ENCODE results near the gene HS3ST1. TPM values are rescaled to one million over a fixed set of nuclear protein-coding genes. Genes with fewer than 3 reads are reported as not detected.
"Not testable (repeated sequence)": the region's sequence is repeated elsewhere in the genome, so short reads cannot be mapped to it uniquely, and the experiment has no call there.

The HS3ST1 gene
- total RNA-seq, 1 donor from 2014 or later: 3.4 TPM

DNA sequence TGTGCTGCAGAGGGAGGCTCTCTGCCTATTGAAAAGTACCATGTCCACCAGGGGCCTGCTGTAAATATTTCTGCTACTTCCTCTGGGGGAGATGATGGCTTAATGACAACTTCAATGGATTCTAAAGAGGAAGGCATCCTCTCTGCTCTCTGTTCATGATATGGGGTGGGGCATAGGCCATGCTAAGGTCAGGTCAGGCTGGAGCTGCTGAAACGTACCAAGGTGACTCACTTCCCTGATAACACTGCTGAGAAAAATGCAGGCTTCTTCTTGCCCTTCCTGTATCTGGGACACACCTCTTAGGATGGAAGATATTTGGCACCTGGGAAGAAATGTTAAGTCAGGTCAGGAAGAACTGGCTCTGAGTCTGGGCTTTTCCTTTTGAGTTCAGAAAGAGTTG lies 31.5 kb downstream of the HS3ST1 start:
- TF ChIP-seq, protein P1, sequence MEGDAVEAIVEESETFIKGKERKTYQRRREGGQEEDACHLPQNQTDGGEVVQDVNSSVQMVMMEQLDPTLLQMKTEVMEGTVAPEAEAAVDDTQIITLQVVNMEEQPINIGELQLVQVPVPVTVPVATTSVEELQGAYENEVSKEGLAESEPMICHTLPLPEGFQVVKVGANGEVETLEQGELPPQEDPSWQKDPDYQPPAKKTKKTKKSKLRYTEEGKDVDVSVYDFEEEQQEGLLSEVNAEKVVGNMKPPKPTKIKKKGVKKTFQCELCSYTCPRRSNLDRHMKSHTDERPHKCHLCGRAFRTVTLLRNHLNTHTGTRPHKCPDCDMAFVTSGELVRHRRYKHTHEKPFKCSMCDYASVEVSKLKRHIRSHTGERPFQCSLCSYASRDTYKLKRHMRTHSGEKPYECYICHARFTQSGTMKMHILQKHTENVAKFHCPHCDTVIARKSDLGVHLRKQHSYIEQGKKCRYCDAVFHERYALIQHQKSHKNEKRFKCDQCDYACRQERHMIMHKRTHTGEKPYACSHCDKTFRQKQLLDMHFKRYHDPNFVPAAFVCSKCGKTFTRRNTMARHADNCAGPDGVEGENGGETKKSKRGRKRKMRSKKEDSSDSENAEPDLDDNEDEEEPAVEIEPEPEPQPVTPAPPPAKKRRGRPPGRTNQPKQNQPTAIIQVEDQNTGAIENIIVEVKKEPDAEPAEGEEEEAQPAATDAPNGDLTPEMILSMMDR (IDR thresholded peaks at IDR 0.05; ENCODE audit: unreplicated experiment): no peak
- Mint-ChIP-seq H3K36me3 (peaks cover 9% of the 10 kb centered on the region), H3K4me3 (no peak overlapping the region), H3K27ac (no peak overlapping the region), H3K27me3 (ENCODE audit: low read depth) (no peaks in the 10 kb centered on the region), H3K4me1 (no peaks in the 10 kb centered on the region), H3K9me3 (no peaks in the 10 kb centered on the region)
- no peak for DNase-seq (ENCODE audit: low spot score in 2 of 2, unreplicated experiment in 2 of 2)

DNA sequence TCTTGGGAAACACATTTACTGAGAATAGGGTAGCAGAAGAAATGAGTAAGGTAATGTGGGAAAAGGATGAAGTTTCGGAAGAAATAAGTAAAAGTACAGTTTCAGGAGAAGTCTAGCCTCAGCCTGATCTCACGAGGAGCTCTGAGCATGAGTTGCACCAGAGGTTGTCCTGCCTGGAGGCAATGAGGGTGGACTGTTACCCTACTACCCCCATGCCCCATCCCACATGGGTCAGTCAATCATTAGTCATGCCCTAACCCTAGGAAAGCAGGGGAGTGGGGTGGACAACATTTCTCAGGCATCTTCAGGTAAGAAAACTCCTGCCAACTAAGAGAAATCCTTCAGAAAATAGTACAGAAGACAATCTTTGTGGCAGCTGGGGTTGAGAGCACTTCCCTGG lies 35.1 kb downstream of the HS3ST1 start:
- Mint-ChIP-seq H3K36me3 (peaks cover 3% of the 10 kb centered on the region), H3K9me3 (no peaks in the 10 kb centered on the region), H3K27ac (no peak overlapping the region), H3K4me3 (no peak overlapping the region), H3K27me3 (ENCODE audit: low read depth) (no peaks in the 10 kb centered on the region), H3K4me1 (peaks cover 10% of the 10 kb centered on the region)
- no peak for DNase-seq (ENCODE audit: low spot score in 2 of 2, unreplicated experiment in 2 of 2)
- TF ChIP-seq, protein P1 (IDR thresholded peaks at IDR 0.05; ENCODE audit: unreplicated experiment): no peak

DNA sequence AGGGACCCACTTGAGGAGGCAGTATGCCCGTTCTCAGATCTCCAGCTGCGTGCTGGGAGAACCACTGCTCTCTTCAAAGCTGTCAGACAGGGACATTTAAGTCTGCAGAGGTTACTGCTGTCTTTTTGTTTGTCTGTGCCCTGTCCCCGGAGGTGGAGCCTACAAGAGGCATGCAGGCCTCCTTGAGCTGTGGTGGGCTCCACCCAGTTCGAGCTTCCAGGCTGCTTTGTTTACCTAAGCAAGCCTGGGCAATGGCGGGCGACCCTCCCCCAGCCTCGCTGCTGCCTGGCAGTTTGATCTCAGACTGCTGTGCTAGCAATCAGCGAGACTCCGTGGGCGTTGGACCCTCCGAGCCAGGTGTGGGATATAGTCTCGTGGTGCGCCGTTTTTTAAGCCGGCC lies 44.6 kb downstream of the HS3ST1 start:
- DNase-seq (ENCODE audit: low spot score in 2 of 2, unreplicated experiment in 2 of 2); H3K36me3 Mint-ChIP-seq; H3K4me3 Mint-ChIP-seq: not testable (repeated sequence)

DNA sequence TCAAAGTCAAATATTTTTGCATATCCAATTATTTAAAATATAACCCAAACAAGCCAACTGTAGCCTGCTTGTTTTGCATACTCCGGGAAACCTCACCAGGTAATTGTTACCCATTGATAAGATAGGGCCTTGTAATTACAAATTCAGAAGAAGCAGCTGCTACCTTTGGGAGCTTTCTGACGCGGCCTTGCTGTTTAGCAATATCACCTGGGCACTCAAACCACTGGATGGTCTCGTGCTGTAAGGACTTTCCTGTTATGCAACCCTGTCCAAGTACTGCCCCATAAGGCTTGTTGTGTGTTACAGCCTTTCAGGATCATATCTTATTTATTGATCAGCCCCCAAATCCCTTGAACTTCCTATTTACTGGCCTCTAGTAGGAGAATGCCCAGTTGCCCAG lies 52.1 kb downstream of the HS3ST1 start:
- no peaks in the 10 kb centered on the region for H3K27me3 Mint-ChIP-seq (ENCODE audit: low read depth)
- no peak overlapping the region for H3K4me3 Mint-ChIP-seq
- H3K4me1 Mint-ChIP-seq: no peaks in the 10 kb centered on the region
- peaks cover 2% of the 10 kb centered on the region for H3K36me3 Mint-ChIP-seq
- TF ChIP-seq, protein P1 (IDR thresholded peaks at IDR 0.05; ENCODE audit: unreplicated experiment): no peak
- H3K9me3 Mint-ChIP-seq: peaks cover 3% of the 10 kb centered on the region
- no peak overlapping the region for H3K27ac Mint-ChIP-seq
- no peak for DNase-seq (ENCODE audit: low spot score in 2 of 2, unreplicated experiment in 2 of 2)

More for the DNA sequence above, 44.6 kb downstream of the HS3ST1 start:
- not testable (repeated sequence) for H3K4me1 Mint-ChIP-seq; H3K27me3 Mint-ChIP-seq (ENCODE audit: low read depth); H3K9me3 Mint-ChIP-seq; H3K27ac Mint-ChIP-seq

DNA sequence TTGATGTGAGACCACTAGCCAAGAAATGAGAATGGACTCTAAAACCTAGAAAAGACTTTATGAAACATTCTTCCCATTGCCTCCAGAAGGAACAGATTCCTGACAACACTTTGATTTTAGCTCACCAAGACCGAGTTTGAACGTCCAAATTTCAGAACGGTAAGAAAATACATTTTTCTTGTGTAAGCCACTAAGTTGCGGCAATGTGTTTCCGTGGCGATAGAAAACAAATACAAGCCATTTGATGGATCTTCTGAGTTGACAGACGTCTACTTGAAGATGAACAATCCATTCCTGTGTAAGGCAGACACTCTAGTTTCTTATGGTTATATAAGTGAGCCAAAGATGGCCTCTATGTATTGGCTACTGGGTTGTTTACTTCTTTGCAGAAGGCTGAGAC lies 52.5 kb downstream of the HS3ST1 start:
- TF ChIP-seq, protein P1 (IDR thresholded peaks at IDR 0.05; ENCODE audit: unreplicated experiment): no peak

DNA sequence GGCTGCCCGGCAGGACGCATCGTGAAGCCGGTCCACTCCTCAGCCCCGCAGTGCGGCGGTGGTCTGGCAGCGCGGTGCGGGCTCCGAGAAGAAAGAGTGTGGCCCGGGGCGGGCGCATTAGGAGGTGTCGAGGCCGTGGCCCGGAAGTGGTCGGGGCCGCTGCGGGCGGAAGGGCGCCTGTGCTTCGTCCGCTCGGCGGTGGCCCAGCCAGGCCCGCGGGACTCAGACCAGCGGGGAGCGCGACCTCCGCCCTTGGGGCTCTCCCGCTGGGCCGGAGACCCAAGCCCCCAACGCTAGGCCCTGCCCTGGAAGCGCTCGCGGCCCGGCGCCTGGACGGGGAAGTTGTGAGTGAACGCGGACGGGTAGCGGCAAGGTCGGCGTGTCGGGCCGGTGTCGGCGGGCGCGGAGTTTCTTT lies 60.0 kb downstream of the HS3ST1 start:
- Mint-ChIP-seq H3K4me3 (no peak overlapping the region), H3K27me3 (ENCODE audit: low read depth) (no peaks in the 10 kb centered on the region), H3K4me1 (peaks cover 9% of the 10 kb centered on the region), H3K36me3 (no peaks in the 10 kb centered on the region), H3K27ac (no peak overlapping the region), H3K9me3 (no peaks in the 10 kb centered on the region)
- no peak for DNase-seq (ENCODE audit: low spot score in 2 of 2, unreplicated experiment in 2 of 2)
- TF ChIP-seq, protein P1 (IDR thresholded peaks at IDR 0.05; ENCODE audit: unreplicated experiment): no peak

More for the DNA sequence above, 52.5 kb downstream of the HS3ST1 start:
- H3K27me3 Mint-ChIP-seq (ENCODE audit: low read depth): no peaks in the 10 kb centered on the region
- no peak overlapping the region for H3K27ac Mint-ChIP-seq
- H3K9me3 Mint-ChIP-seq: peaks cover 3% of the 10 kb centered on the region
- no peaks in the 10 kb centered on the region for H3K4me1 Mint-ChIP-seq
- peaks cover 2% of the 10 kb centered on the region for H3K36me3 Mint-ChIP-seq
- no peak for DNase-seq (ENCODE audit: low spot score in 2 of 2, unreplicated experiment in 2 of 2)
- no peak overlapping the region for H3K4me3 Mint-ChIP-seq
